HG03039 (cell line): ENCODE data around the gene UAP1L1.
"Not testable (repeated sequence)": the region's sequence is repeated elsewhere in the genome, so short reads cannot be mapped to it uniquely, and the experiment has no call there.

Source experiments
- ATAC-seq: cut with Tn5 transposase; IDR thresholded peaks from one replicate; pipeline ENCODE4 v1.9.1; 2021; ENCODE audit warnings: mild to moderate bottlenecking, moderate library complexity; ENCODE audit not compliant: unreplicated experiment

The UAP1L1 gene

GRCh38 chr9:137055385-137056364, 21.6 kb upstream of the UAP1L1 start:
- no peak for ATAC-seq

GRCh38 chr9:137056739-137057415, 20.4 kb upstream of the UAP1L1 start:
- no peak for ATAC-seq

GRCh38 chr9:137057545-137057944, 19.8 kb upstream of the UAP1L1 start:
- ATAC-seq: no peak

GRCh38 chr9:137058521-137059234, 18.6 kb upstream of the UAP1L1 start:
- no peak for ATAC-seq

- ATAC-seq: no peak
Measured at GRCh38 chr9:137062384-137062783, 14.9 kb upstream of the UAP1L1 start.

GRCh38 chr9:137062798-137063197, 14.5 kb upstream of the UAP1L1 start:
- ATAC-seq: not testable (repeated sequence)

GRCh38 chr9:137063311-137064026, 13.8 kb upstream of the UAP1L1 start:
- no peak for ATAC-seq

GRCh38 chr9:137064027-137064879, 13.1 kb upstream of the UAP1L1 start:
- no peak for ATAC-seq

GRCh38 chr9:137064880-137065164, 12.5 kb upstream of the UAP1L1 start:
- no peak for ATAC-seq

GRCh38 chr9:137065336-137065967, 11.9 kb upstream of the UAP1L1 start:
- ATAC-seq: no peak

GRCh38 chr9:137066096-137066861, 11.0 kb upstream of the UAP1L1 start:
- no peak for ATAC-seq

GRCh38 chr9:137067860-137068538, 9.3 kb upstream of the UAP1L1 start:
- no peak for ATAC-seq

- ATAC-seq: no peak
Measured at GRCh38 chr9:137068539-137069507, 8.5 kb upstream of the UAP1L1 start.

- ATAC-seq: no peak
Measured at GRCh38 chr9:137069508-137070091, 7.7 kb upstream of the UAP1L1 start.

- ATAC-seq: peak; percentile 67
Measured at GRCh38 chr9:137070201-137070905, 7.0 kb upstream of the UAP1L1 start, which contains the start of gene SAPCD2. SAPCD2 (minus strand) TSS chr9:137070557; CDS start chr9:137070460, 97 bp downstream.

GRCh38 chr9:137070906-137071275, 6.4 kb upstream of the UAP1L1 start:
- no peak for ATAC-seq
